Small intestine (tissue), 7 donors: ENCODE data around the gene QPCT. TPM values are rescaled to one million over a fixed set of nuclear protein-coding genes. Genes with fewer than 3 reads are reported as not detected.

ENCODE experiments used
- DNase-seq, 2 donors: peaks; one replicate each; pipeline versions ENCODE4 v3.0.0 to v3.0.0-alpha.2; 2013
- FAIRE-seq: peaks from 2 replicates; lab custom pipeline; 2012; peaks lifted over from hg19 to GRCh38; lab: Jason Lieb, UNC
- H3K27ac ChIP-seq, 3 donors: one replicate each; pipeline ENCODE4 v1.5.1; 2013; ENCODE audit warnings: low read length in 2 of 3, mild to moderate bottlenecking in 2 of 3, control low read depth in 1 of 3, inconsistent platforms in 1 of 3, low read depth in 1 of 3, moderate library complexity in 1 of 3
- H3K27me3 ChIP-seq, 3 donors: one replicate each; pipeline ENCODE4 v1.6.1; 2013; ENCODE audit warnings: low read length in 3 of 3, inconsistent platforms in 1 of 3; ENCODE audit not compliant: control insufficient read depth in 3 of 3, insufficient read depth in 3 of 3
- H3K36me3 ChIP-seq, 3 donors: one replicate each; pipeline ENCODE4 v1.6.1; 2013; ENCODE audit warnings: low read length in 3 of 3, inconsistent platforms in 1 of 3, low read depth in 1 of 3, mild to moderate bottlenecking in 1 of 3, moderate library complexity in 1 of 3; ENCODE audit not compliant: control insufficient read depth in 3 of 3, insufficient read depth in 2 of 3
- H3K4me1 ChIP-seq, 3 donors: one replicate each; pipeline ENCODE4 v1.6.1; 2013; ENCODE audit warnings: low read length in 2 of 3, inconsistent platforms in 1 of 3, low read depth in 1 of 3, mild to moderate bottlenecking in 1 of 3, moderate library complexity in 1 of 3; ENCODE audit not compliant: control insufficient read depth in 3 of 3, insufficient read depth in 2 of 3
- H3K4me3 ChIP-seq, 3 donors: one replicate each; pipeline ENCODE4 v1.5.1; 2013; ENCODE audit warnings: low read length in 3 of 3, control low read depth in 1 of 3, inconsistent platforms in 1 of 3, low read depth in 1 of 3, mild to moderate bottlenecking in 1 of 3, moderate library complexity in 1 of 3
- H3K9me3 ChIP-seq, 2 donors: one replicate each; pipeline ENCODE4 v1.6.1; 2013; ENCODE audit warnings: low read depth in 1 of 2, low read length in 1 of 2; ENCODE audit not compliant: control insufficient read depth in 2 of 2, insufficient read depth in 1 of 2
- WGBS, 3 donors: extraction: QIAGEN DNeasy Blood & Tissue Kit; methylation state at CpG; one replicate each; pipeline ENCODE4 v1.1.7; 2013; 5-methylcytosine and 5-hydroxymethylcytosine counted together
- polyA plus RNA-seq, 4 donors: library from polyadenylated mRNA; stranded (reverse) in 3 of 4; unstranded in 1 of 4; fragments of 200-250 nt in 3 of 4; fragments of 120-200 nt in 1 of 4; gene quantifications; one replicate each; pipeline versions ENCODE4 v1.2.1 to v1.2.3, GENCODE V29; 2013
- donor health status: healthy with polysubstance abuse.
- donor health status: control.
- donor health status: control.
- donor health status: Bipolar disorder and iron deficiency.
- donor health status: healthy.

QPCT gene
- polyA plus RNA-seq, 4 donors = 0.67 to 10.1 (median 2.3) TPM

- Histone ChIP-seq H3K4me3 (no peak overlapping the region), H3K9me3 (peaks cover 0 to 6% of the 10 kb centered on the region in 2 donors), H3K27ac (no peak overlapping the region), H3K36me3 (peaks cover 0 to 10% (median 0%) of the 10 kb centered on the region in 3 donors), H3K27me3 (no peaks in the 10 kb centered on the region), H3K4me1 (peaks cover 0 to 5% (median 0%) of the 10 kb centered on the region in 3 donors)
- no peak for DNase-seq
- no peak for FAIRE-seq
- 96 to 98% (median 98%) methylated on average over 9 of the region's 9 CpGs for WGBS, 3 donors
Observed at GRCh38 chr2:37302701-37303252, 41.7 kb upstream of the QPCT start.

- DNase-seq = peak; percentile 60 to 83
- 18 to 57% (median 35%) methylated on average over 3 of the region's 3 CpGs for WGBS, 3 donors
- peak overlapping the region in 1 of 3 donors; percentile 54 for H3K27ac ChIP-seq
Observed at GRCh38 chr2:37306024-37306423, 38.4 kb upstream of the QPCT start.

GRCh38 chr2:37307500-37307899 is 36.9 kb upstream of the QPCT start:
- H3K4me1 ChIP-seq = peaks cover 0 to 5% (median 0%) of the 10 kb centered on the region in 3 donors
- no peak for FAIRE-seq
- no peaks in the 10 kb centered on the region for H3K27me3 ChIP-seq
- no peak overlapping the region for H3K4me3 ChIP-seq
- WGBS, 3 donors = 39 to 62% (median 60%) methylated on average over 2 of the region's 2 CpGs
- H3K27ac ChIP-seq = no peak overlapping the region
- peaks cover 0 to 10% (median 0%) of the 10 kb centered on the region in 3 donors for H3K36me3 ChIP-seq
- H3K9me3 ChIP-seq = peaks cover 0 to 6% of the 10 kb centered on the region in 2 donors
- no peak for DNase-seq

More at GRCh38 chr2:37306024-37306423, 38.4 kb upstream of the QPCT start:
- Histone ChIP-seq H3K9me3 (peaks cover 0 to 6% of the 10 kb centered on the region in 2 donors), H3K4me3 (no peak overlapping the region), H3K4me1 (peaks cover 0 to 5% (median 0%) of the 10 kb centered on the region in 3 donors), H3K27me3 (no peaks in the 10 kb centered on the region), H3K36me3 (peaks cover 0 to 10% (median 0%) of the 10 kb centered on the region in 3 donors)
- no peak for FAIRE-seq

- no peak overlapping the region for H3K4me3 ChIP-seq
- H3K27me3 ChIP-seq = no peaks in the 10 kb centered on the region
- no peaks in the 10 kb centered on the region for H3K9me3 ChIP-seq
- peaks cover 0 to 2% (median 0%) of the 10 kb centered on the region in 3 donors for H3K36me3 ChIP-seq
- FAIRE-seq (no peak), DNase-seq (no peak)
- H3K4me1 ChIP-seq = no peaks in the 10 kb centered on the region
- WGBS, 3 donors = 86 to 93% (median 89%) methylated on average over 3 of the region's 3 CpGs
- no peak overlapping the region for H3K27ac ChIP-seq
Observed at GRCh38 chr2:37315364-37315763, 29.1 kb upstream of the QPCT start.

- Histone ChIP-seq H3K27ac (no peak overlapping the region), H3K27me3 (no peaks in the 10 kb centered on the region), H3K9me3 (no peaks in the 10 kb centered on the region), H3K4me3 (no peak overlapping the region), H3K36me3 (peaks cover 0 to 2% (median 0%) of the 10 kb centered on the region in 3 donors), H3K4me1 (no peaks in the 10 kb centered on the region)
- FAIRE-seq (no peak), DNase-seq (no peak)
- 92 to 96% (median 93%) methylated on average over 5 of the region's 5 CpGs for WGBS, 3 donors
Observed at GRCh38 chr2:37316181-37316580, 28.2 kb upstream of the QPCT start.

GRCh38 chr2:37317746-37318145 is 26.7 kb upstream of the QPCT start:
- peaks cover 0 to 2% (median 0%) of the 10 kb centered on the region in 3 donors for H3K36me3 ChIP-seq
- FAIRE-seq = no peak
- no peak overlapping the region for H3K27ac ChIP-seq
- no peak overlapping the region for H3K4me3 ChIP-seq
- 88 to 100% (median 90%) methylated on average over 1 of the region's 1 CpG for WGBS, 3 donors
- DNase-seq = no peak
- H3K27me3 ChIP-seq = no peaks in the 10 kb centered on the region
- H3K4me1 ChIP-seq = peaks cover 0 to 3% (median 2%) of the 10 kb centered on the region in 3 donors
- H3K9me3 ChIP-seq = no peaks in the 10 kb centered on the region

- H3K36me3 ChIP-seq = peaks cover 0 to 2% (median 0%) of the 10 kb centered on the region in 3 donors
- peaks cover under 1 to 4% (median 3%) of the 10 kb centered on the region in 3 donors for H3K4me1 ChIP-seq
- H3K4me3 ChIP-seq = no peak overlapping the region
- WGBS, 3 donors = 63 to 88% (median 82%) methylated on average over 5 of the region's 5 CpGs
- H3K27me3 ChIP-seq = no peaks in the 10 kb centered on the region
- FAIRE-seq (no peak), DNase-seq (no peak)
- H3K9me3 ChIP-seq = no peaks in the 10 kb centered on the region
- peak overlapping the region in 1 of 3 donors; percentile 2 for H3K27ac ChIP-seq
Observed at GRCh38 chr2:37318401-37318800, 26.0 kb upstream of the QPCT start.

GRCh38 chr2:37319754-37320609 is 24.4 kb upstream of the QPCT start:
- Histone ChIP-seq H3K36me3 (peaks cover 0 to 2% (median 0%) of the 10 kb centered on the region in 3 donors), H3K27me3 (no peaks in the 10 kb centered on the region), H3K4me3 (no peak overlapping the region), H3K9me3 (no peaks in the 10 kb centered on the region), H3K4me1 (peaks cover 3 to 5% (median 3%) of the 10 kb centered on the region in 3 donors), H3K27ac (no peak overlapping the region)
- 89 to 93% (median 93%) methylated on average over 12 of the region's 12 CpGs for WGBS, 3 donors
- FAIRE-seq (no peak), DNase-seq (no peak)
